ENCODE data around the gene ZNF540. TPM values are rescaled to one million over a fixed set of nuclear protein-coding genes. Genes with fewer than 3 reads are reported as not detected.

ZNF540 gene
- total and polyA plus RNA-seq, 9 of the 15 experiments (the other 6 are each of a cell fraction or from before 2014, with no cell fraction given): 0.20 to 0.95 (median 0.44) TPM

- no peak for TF ChIP-seq E2F5 (CRISPR knock-in tag; IDR thresholded peaks at IDR 0.05)
- no peak for TF ChIP-seq ZNF282 (CRISPR knock-in tag; IDR thresholded peaks at IDR 0.05)
- TF ChIP-seq ZBTB49 (CRISPR knock-in tag; IDR thresholded peaks at IDR 0.05; ENCODE audit: borderline replicate concordance): no peak
- no peak for TF ChIP-seq HDAC8 (tag; IDR thresholded peaks at IDR 0.05)
- no peak for TF ChIP-seq CTCF (IDR thresholded peaks at IDR 0.05 in 2 of 3, conservative IDR thresholded peaks at IDR 0.05 in 1 of 3; ENCODE audit: insufficient read depth in 2 of 3, low read depth in 1 of 3, low read length in 3 of 3)
- TF ChIP-seq TAF9B (IDR thresholded peaks at IDR 0.05; ENCODE audit: partially characterized antibody): peak; percentile 28
- peak; percentile 95 for TF ChIP-seq CREM (IDR thresholded peaks at IDR 0.05; ENCODE audit: low read depth)
- TF ChIP-seq LARP7 (IDR thresholded peaks at IDR 0.05): no peak
- peak; percentile 65 for TF ChIP-seq ZBTB12 (CRISPR knock-in tag; IDR thresholded peaks at IDR 0.05)
- TF ChIP-seq ZBTB43 (CRISPR knock-in tag; IDR thresholded peaks at IDR 0.05): no peak
- no peak for TF ChIP-seq POLR2B (IDR thresholded peaks at IDR 0.05; ENCODE audit: low read depth, partially characterized antibody)
- TF ChIP-seq ZNF354B (CRISPR knock-in tag; IDR thresholded peaks at IDR 0.05): no peak
- TF ChIP-seq ZC3H11A (IDR thresholded peaks at IDR 0.05; ENCODE audit: low read depth, low read length): no peak
- TF ChIP-seq SRSF7 (optimal IDR thresholded peaks at IDR 0.05; ENCODE audit: low read depth, low read length): no peak
- TF ChIP-seq ZNF778 (CRISPR knock-in tag; IDR thresholded peaks at IDR 0.05): no peak
- TF ChIP-seq ZFPM2 (CRISPR knock-in tag; IDR thresholded peaks at IDR 0.05): no peak
These were observed at the start of gene ZNF540, which contains the start of gene ZNF571 (continued) for GRCh38 chr19:37594304-37594981.

All from K562 (cell line).